HG02610 (cell line): Measurements from ENCODE around the gene GNB5.

Source experiments
- ATAC-seq: cut with Tn5 transposase; IDR thresholded peaks from one replicate; pipeline ENCODE4 v1.9.1; 2021; ENCODE audit warnings: mild to moderate bottlenecking, moderate library complexity; ENCODE audit not compliant: unreplicated experiment

The GNB5 gene

GRCh38 chr15:52208306-52208946 lies 17.2 kb upstream of the GNB5 start:
- ATAC-seq: no peak

- no peak for ATAC-seq
These were observed 16.0 kb upstream of the GNB5 start for GRCh38 chr15:52207191-52207590.

DNA sequence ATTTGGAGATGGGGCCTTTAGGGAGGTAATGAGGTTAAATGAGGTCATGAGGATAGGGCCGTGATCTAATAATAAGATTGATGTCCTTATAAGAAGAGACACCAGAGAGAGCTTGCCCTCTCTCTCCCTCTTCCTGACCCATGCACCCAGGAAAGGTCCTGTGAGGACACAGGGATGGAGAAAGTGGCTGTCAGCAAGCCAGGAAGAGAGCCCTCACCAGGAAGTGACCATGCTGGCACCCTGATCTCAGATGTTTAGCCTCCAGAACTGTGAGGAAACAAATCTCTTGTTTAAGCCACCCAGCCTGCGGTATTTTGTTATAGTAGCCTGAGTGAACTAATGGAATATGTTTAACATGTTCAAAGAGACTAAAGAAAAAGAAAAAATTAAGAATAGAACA lies 15.3 kb upstream of the GNB5 start:
- no peak for ATAC-seq

DNA sequence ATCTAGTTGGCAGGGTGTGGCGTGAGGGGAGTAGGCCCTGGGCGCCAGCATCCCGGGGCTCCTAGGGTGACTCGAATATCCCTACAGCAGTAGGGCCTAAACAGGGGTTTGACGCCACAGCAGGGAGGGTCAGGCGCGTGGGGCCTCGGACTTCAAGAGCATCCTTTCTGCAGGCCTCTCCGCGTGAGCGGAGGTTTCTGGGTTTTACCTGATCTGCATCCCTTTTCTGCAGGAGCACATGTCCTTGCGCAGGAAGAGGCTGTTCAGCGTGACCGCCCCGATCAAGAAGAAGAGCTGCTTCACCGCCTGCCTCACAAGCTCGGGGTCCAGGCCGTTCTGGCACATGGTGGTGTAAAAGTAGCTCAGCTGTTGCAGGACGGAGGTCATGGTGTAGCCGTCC lies 13.5 kb upstream of the GNB5 start:
- ATAC-seq: no peak

DNA sequence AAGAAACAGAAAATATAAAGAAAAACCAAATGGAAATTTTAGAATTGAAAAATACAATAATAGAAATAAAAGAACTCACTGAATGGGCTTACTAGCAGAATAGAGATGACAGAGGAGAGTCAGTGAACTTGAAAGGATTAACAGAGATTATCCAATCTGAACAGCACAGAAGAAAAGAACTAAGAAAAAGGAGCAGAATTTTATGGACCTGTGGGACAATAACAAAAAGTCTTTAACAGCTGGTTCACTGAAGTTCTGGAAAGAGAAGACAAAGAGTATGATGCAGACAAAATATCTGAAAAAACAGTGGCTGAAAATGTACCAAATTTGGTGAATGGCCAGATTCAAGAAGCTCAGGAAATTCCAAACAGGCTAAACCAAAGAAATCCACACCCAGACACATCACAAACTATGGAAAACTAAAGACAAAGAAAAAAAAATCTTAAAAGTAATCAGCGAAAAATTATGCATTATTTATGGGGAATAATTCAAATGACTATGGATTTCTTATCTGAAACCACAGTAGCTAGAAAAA lies 9.7 kb upstream of the GNB5 start:
- ATAC-seq: no peak

DNA sequence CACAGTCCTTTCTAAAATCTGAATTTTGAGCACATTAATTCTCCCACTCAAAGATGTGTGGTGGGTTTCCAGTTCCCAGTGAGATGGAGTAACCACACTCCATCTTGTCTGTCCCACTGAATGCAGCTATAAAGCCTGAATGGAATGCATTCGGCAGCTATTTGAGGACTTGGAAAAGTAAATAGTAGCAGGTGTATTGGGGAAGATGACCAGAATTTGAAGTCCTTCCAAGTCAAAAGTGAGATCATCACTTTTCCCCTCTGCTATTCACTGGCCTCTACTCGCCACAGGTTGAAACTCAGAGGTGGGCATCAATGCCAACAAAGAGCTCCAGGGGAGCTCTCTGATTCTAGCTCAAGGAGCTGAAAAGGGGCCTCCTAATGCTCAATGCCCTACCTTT lies 8.1 kb upstream of the GNB5 start:
- no peak for ATAC-seq

DNA sequence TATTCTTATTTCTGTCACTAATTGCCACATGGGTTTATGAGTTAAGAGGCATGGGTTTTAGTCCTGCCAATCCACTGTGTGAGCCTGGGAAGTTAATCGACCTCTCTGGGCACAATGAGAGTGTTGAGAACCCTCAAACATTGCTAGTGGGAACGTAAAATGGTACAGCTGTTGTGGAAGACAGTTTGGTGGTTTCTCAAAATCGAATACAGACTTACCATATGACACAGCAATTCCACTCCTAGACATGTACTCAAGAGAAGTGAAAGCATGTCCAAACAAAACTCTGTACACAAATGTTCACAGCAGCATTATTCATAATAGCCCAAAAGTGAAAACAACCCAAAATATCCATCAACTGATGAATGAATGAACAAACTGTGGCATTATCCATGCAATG lies 5.7 kb upstream of the GNB5 start:
- no peak for ATAC-seq

- no peak for ATAC-seq
These were observed 2.6 kb upstream of the GNB5 start for GRCh38 chr15:52193791-52194190.

DNA sequence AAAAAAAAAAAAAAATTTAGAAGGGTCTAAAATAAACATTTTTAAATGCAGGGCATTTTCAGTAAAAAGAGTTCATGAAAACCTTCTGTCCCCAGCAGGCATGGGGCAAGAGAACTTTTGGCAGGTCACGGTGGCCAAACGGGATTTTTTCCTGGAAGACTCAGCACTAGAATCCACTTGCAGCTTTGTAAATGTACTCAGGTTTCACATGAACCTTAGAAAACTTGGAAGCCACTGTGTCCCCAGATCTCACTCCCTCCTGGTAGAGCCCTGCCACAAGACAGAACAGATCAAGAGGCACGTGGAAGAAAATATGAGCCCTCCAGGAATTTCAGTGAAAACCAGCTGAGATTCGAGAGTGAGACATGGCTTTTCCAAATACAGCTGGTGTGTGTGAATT lies 2.1 kb upstream of the GNB5 start:
- no peak for ATAC-seq

DNA sequence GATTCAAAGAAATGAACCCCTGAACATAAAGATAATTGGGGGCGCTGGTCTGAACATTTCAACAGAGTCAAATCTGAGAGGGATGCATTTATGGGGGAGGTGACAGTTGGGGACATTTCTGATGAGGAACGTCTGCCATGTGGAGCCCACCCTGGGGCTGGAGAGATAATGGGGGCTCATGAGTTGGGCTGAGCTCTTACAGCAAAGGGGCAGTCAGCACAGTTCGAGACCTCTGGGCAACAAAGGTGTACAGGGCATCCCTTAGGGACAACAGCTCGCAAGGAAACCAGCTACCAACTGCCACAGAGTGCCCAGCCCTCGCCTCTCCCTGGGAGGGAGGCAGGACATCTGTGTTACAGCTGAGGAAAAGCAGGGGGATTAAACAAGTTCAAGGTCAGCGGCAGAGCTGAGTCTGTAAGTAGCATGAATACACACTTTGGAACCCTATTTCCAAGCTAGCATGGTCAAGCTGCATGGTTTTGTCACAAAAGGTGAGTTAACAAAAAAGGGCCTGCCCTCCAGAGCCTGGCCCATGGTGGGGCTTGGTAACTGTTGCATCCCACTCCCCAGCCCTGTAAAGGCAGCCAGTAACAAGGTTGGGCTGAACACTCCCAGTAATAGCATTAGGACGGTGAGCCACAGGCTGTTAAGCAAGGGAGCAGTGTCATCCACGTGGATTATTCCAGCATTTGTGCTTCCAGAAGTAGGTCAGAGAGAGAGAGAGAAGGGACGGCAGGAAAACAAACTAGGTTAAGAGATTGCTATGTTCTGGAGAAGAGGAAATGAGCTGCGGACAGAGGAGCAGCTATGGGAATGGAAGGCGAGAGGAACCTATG lies 4.3 kb downstream of the GNB5 start:
- no peak for ATAC-seq

DNA sequence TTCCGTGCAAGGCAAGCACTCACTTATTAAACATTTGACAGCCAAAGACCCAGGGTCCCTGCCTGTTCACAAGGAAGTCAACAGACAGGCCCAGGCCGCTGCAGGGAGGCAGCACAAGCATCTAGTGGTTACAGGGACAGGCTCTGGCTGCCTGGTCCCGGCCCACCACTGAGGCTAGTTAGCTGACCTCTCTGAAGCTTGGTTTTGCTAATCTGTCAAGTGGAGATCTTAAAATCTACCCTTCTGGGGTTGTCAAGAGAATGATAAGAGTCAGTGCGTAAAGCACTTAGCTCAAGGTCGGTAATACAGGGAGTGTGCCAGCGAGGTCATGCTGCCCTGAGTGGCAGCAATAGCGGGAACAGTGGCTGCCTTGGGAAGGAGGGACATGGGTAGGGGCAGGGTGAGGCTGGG lies 6.0 kb downstream of the GNB5 start:
- no peak for ATAC-seq

GRCh38 chr15:52184721-52185120 lies 6.5 kb downstream of the GNB5 start:
- ATAC-seq: no peak

DNA sequence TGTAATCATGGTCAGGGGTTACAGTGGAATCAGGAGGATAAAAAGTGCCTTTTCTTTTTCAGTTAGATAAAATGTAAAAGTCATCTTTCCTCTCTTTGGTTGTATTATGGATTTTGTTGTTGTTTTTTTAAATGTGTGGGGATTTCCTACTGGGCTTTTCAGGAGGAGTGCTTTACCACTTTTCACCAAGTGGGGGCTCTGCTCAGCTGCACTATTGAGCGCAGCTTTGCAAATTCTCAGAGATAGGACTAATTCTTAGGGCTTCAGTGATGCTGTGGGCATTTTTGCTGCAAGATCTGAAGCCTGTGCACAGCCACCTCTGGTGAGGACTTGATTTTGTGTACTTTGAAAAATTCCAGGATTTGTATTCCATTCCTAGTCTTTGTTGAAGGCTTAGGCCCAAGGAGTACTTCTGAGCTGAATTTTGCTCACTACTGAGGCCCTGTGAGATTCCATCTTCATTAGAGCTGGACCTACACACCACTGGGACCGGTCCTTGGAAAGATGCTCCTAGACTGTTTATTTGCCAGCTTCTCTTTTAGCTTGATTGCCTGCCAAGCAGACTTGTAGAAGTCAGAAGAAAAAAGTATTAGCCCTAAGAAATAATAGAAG lies 7.5 kb downstream of the GNB5 start:
- no peak for ATAC-seq

DNA sequence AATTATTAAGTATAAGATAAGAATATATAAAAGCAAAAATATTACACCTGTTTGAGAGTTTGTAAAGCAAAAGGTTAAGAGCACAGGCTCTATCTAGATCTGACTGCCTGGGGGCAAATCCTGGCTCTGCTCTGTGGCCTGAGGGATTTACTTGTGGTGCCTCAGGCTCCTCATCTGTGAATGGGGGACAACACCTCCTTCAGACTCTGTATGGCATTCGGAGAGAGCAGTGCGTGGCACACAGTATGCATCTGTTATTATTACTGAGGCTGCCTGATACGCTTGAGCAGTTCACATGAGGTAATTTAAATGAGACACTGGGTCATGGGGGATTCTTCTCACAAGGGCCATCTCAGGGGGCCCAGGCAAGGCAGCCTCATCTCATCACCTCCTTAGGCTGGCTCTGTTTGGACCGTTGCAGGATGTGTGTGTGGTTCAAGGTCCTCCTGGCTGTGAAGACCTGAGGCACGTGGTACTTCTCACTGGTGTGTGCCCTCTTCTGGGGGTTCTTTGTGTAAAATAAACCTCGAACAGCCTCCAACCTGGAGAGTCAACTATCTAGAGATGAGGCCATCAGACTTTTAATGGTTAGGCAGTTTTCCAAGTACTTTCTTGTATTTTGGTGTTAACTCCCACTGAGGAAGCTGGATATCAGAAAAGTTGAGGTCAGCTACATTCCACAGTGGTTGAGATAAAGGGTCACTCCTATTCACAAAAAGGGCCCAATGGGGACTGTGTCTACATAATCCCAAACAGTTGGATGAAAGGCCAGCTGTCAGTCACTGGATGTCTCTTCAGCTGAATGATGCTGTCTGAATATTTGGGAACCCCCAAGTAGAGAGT lies 9.0 kb downstream of the GNB5 start:
- ATAC-seq: no peak

GRCh38 chr15:52180851-52181450 lies 10.2 kb downstream of the GNB5 start:
- ATAC-seq: no peak

DNA sequence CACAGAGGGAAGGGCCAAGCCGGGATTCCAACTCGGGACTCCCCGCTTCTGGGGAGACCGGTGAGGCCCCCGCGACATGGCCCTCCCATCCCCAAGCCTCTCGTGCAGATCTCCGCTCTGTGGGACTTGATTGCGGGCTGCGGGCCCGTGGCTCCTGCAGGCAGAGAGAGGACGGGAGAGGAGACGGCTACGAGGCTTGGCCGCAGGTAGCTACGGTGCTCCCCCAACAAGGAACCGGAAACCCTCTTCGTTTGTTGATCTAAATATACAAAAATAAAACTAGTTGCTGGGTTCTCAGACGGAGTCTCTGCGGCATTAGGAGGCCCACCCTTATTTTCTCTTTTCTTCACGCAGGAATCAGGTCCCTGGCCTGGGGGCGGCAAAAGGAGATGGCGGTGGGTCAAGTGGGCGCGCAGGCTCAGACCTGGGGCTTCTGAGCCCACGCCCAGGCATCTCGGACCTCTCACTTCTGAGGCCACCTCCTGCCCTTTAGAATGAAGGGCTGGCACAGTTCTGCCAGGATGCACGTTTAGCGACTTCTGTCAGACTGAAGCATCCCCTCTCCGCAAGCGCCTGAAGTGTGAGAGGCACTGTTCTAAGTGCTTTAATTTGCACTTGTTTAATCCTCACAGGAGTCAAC lies 10.9 kb downstream of the GNB5 start:
- ATAC-seq: peak; percentile 24

DNA sequence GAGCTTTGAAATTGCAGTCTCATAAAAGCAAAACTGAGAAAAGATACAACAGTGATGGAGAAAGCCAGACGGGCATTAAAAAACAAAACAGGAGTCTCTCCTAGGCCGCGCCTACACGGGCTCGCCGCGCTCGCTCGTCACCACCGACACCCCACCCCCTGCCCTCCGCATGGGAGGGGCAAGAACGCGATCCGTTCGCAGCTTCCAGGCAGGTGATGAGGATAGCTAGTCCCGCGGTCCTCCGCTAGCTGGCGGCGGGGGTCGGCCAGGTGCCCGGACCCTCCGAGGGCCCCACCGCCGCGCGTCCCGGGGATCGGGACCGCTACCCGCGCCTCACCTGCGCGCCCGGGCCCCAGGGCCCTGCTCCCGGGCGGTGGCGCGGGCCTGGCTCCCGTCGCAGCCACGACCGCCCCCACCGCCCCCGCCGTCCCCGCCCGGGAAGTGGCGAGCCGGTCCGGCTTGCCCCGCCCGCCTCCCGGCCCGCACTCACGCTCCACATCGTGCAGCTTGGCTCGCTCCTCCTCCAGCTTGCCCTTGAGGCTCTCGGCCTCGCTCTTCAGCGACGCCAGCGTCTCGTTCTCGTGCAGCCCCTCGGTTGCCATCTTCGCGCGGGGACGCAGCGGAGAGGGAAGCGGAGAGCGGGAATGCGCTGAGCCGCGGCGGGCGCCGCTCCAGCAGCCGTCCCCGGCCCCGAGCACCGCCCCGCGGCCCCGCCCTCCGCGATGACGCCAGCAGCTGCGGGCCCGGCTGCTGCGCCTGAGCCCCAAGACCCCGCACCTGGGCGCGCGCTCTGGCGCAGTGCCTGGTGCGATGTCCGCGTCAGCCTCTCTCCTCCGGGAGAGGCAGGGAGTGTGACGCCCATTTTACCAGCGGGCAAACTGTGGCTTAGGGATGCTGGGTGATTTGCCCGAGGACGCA lies 11.7 kb downstream of the GNB5 start:
- peak; percentile 86 for ATAC-seq

DNA sequence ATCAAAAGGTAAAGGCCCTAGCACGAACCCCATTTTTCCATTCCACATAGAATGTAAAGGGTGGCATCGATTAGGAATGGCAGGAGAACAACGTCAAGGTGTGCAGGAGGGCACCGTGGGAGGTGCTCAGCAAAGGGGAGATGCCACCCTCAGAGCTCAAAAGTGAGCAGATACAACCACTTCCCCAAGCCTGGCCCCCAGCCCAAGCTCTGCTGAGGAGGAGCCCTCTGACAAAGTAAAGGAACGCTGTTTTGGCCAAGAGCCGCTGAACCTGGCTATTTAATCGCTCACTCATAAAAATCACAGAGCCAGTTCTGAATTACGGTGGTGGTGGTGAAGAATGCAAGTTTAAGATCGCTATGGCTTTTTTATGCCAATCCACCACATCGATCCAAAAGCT lies 12.4 kb downstream of the GNB5 start:
- ATAC-seq: no peak

- ATAC-seq: no peak
These were observed 18.3 kb downstream of the GNB5 start for GRCh38 chr15:52172869-52173268.
